SIG-M5 treated with dmso at 0.1 percent for 504 hours (cell line): ENCODE results near the gene BPGM.
"Not testable (repeated sequence)": the region's sequence is repeated elsewhere in the genome, so short reads cannot be mapped to it uniquely, and the experiment has no call there.

ENCODE experiments used
- DNase-seq: peaks from one replicate; lab custom pipeline; 2025; ENCODE audit not compliant: unreplicated experiment; lab: John Stamatoyannopoulos, UW

Gene BPGM

GRCh38 chr7:134662166-134662870 is 15.7 kb downstream of the BPGM start:
- DNase-seq, result no peak

- DNase-seq, result no peak
Observed at GRCh38 chr7:134662871-134663205, 16.2 kb downstream of the BPGM start.

- not testable (repeated sequence) for DNase-seq
Observed at GRCh38 chr7:134665045-134665444, 18.4 kb downstream of the BPGM start.

GRCh38 chr7:134667899-134668298 is 21.2 kb downstream of the BPGM start:
- no peak for DNase-seq

GRCh38 chr7:134669388-134669787 is 22.7 kb downstream of the BPGM start:
- no peak for DNase-seq

GRCh38 chr7:134669845-134670373 is 23.3 kb downstream of the BPGM start:
- peak; percentile 16 for DNase-seq

- no peak for DNase-seq
Observed at GRCh38 chr7:134671609-134672008, 25.0 kb downstream of the BPGM start.

GRCh38 chr7:134674424-134674823 is 27.8 kb downstream of the BPGM start:
- no peak for DNase-seq

- no peak for DNase-seq
Observed at GRCh38 chr7:134676743-134677142, 30.1 kb downstream of the BPGM start.

GRCh38 chr7:134678115-134678514 is 31.5 kb downstream of the BPGM start:
- DNase-seq, result no peak

- no peak for DNase-seq
Observed at GRCh38 chr7:134679006-134679405, 32.4 kb downstream of the BPGM start.

GRCh38 chr7:134684165-134684564 is 37.5 kb downstream of the BPGM start:
- DNase-seq, result no peak

- no peak for DNase-seq
Observed at GRCh38 chr7:134685250-134685649, 38.6 kb downstream of the BPGM start.

GRCh38 chr7:134686786-134687185 is 40.1 kb downstream of the BPGM start:
- no peak for DNase-seq

- not testable (repeated sequence) for DNase-seq
Observed at GRCh38 chr7:134689550-134689949, 42.9 kb downstream of the BPGM start.

GRCh38 chr7:134690016-134690415 is 43.4 kb downstream of the BPGM start:
- DNase-seq, result peak; percentile 11

- no peak for DNase-seq
Observed at GRCh38 chr7:134690614-134691504, 44.2 kb downstream of the BPGM start.

GRCh38 chr7:134691546-134692343 is 45.1 kb downstream of the BPGM start:
- DNase-seq, result no peak

GRCh38 chr7:134692344-134692705 is 45.7 kb downstream of the BPGM start:
- DNase-seq, result no peak

GRCh38 chr7:134693256-134693655 is 46.6 kb downstream of the BPGM start:
- no peak for DNase-seq

GRCh38 chr7:134694299-134694698 is 47.6 kb downstream of the BPGM start:
- no peak for DNase-seq
